OCI-LY3 (cell line): ENCODE measurements around the gene ARSG.

Experiments used
- H2AFZ ChIP-seq: fragments of 200-600, 300-600 bp; shearing (Covaris generic); 2 replicates; pipeline ENCODE4 v1.6.0; 2014; ENCODE audit warnings: antibody characterized with exemption, low read depth, low read length
- H3K27ac ChIP-seq: fragments of 200-600, 300-600 bp; sonication (generic); 2 replicates; pipeline ENCODE4 v1.5.1; 2014; ENCODE audit warnings: mild to moderate bottlenecking, low read length, moderate library complexity, mixed read lengths
- H3K27me3 ChIP-seq: fragments of 200-600, 300-600 bp; sonication (generic); 2 replicates; pipeline ENCODE4 v1.6.1; 2014; ENCODE audit warnings: low read depth, low read length, mixed read lengths
- H3K36me3 ChIP-seq: fragments of 200-600, 300-600 bp; sonication (generic); replicated peaks from 2 replicates; pipeline ENCODE3; 2014; ENCODE audit warnings: low read depth, low read length, mixed read lengths
- H3K4me1 ChIP-seq: fragments of 300-600, 200-600 bp; sonication (generic); 2 replicates; pipeline ENCODE4 v1.6.1; 2014; ENCODE audit warnings: low read length, mixed read lengths
- H3K4me2 ChIP-seq: fragments of 200-600, 300-600 bp; sonication (generic); 2 replicates; pipeline ENCODE4 v1.6.1; 2014; ENCODE audit warnings: low read length, mixed read lengths
- H3K4me3 ChIP-seq: fragments of 300-600, 200-600 bp; sonication (generic); 2 replicates; pipeline ENCODE4 v1.5.1; 2014; ENCODE audit warnings: antibody characterized with exemption, mild to moderate bottlenecking, low read length, moderate library complexity
- H3K79me2 ChIP-seq: fragments of 300-600, 200-600 bp; shearing (Covaris generic); 2 replicates; pipeline ENCODE4 v1.6.1; 2014; ENCODE audit warnings: mild to moderate bottlenecking, low read length, mixed read lengths
- H3K9ac ChIP-seq: fragments of 300-600, 200-600 bp; shearing (Covaris generic); 2 replicates; pipeline ENCODE4 v1.6.0; 2014; ENCODE audit warnings: mild to moderate bottlenecking, low read length, moderate library complexity
- H3K9me3 ChIP-seq: fragments of 200-600, 300-600 bp; shearing (Covaris generic); 2 replicates; pipeline ENCODE4 v1.6.1; 2014; ENCODE audit warnings: low read length, mixed read lengths; ENCODE audit not compliant: insufficient read depth
- H4K20me1 ChIP-seq: fragments of 200-600, 300-600 bp; sonication (generic); 2 replicates; pipeline ENCODE4 v1.6.1; 2016; ENCODE audit warnings: low read length, mixed read lengths; ENCODE audit not compliant: insufficient read depth
- CTCF ChIP-seq: fragments of 200-600, 300-600 bp; sonication (generic); IDR thresholded peaks from 2 replicates; pipeline ENCODE4 v1.5.1; 2014; ENCODE audit warnings: antibody characterized with exemption, low read length, low read depth
- EZH2phosphoT487 ChIP-seq: fragments of 200-600 bp; shearing (Covaris generic); IDR thresholded peaks from 2 replicates; pipeline ENCODE4 v1.6.1; 2018; ENCODE audit warnings: antibody characterized with exemption, mixed run types, low read depth

ARSG gene

GRCh38 chr17:68318103-68318991, 27.1 kb downstream of the ARSG start:
- peak overlapping the region; percentile 90 for H3K9ac ChIP-seq
- peak overlapping the region; percentile 69 for H3K4me3 ChIP-seq
- TF ChIP-seq EZH2phosphoT487 (no peak), CTCF (no peak)
- H3K9me3 ChIP-seq = no peaks in the 10 kb centered on the region
- H2AFZ ChIP-seq = no peak overlapping the region
- H4K20me1 ChIP-seq = no peaks in the 10 kb centered on the region
- peaks cover 6% of the 10 kb centered on the region for H3K36me3 ChIP-seq
- no peaks in the 10 kb centered on the region for H3K27me3 ChIP-seq
- H3K4me2 ChIP-seq = peak overlapping the region; percentile 97
- H3K4me1 ChIP-seq = peaks cover 64% of the 10 kb centered on the region
- H3K79me2 ChIP-seq = no peaks in the 10 kb centered on the region
- H3K27ac ChIP-seq = peak overlapping the region; percentile 98

- Histone ChIP-seq H3K27ac (peak overlapping the region; percentile 98), H3K79me2 (no peaks in the 10 kb centered on the region), H3K4me2 (peak overlapping the region; percentile 97), H3K9ac (peak overlapping the region; percentile 90), H3K4me1 (peaks cover 64% of the 10 kb centered on the region), H3K9me3 (no peaks in the 10 kb centered on the region), H2AFZ (no peak overlapping the region), H4K20me1 (no peaks in the 10 kb centered on the region), H3K36me3 (peaks cover 6% of the 10 kb centered on the region), H3K4me3 (peak overlapping the region; percentile 69), H3K27me3 (no peaks in the 10 kb centered on the region)
- no peak for TF ChIP-seq EZH2phosphoT487
- no peak for TF ChIP-seq CTCF
These were observed 28.3 kb downstream of the ARSG start for GRCh38 chr17:68319410-68320162.

GRCh38 chr17:68320311-68320865, 29.1 kb downstream of the ARSG start:
- Histone ChIP-seq H3K4me1 (peaks cover 56% of the 10 kb centered on the region), H3K36me3 (peaks cover 6% of the 10 kb centered on the region), H3K27me3 (no peaks in the 10 kb centered on the region), H3K9ac (peak overlapping the region; percentile 90), H2AFZ (no peak overlapping the region), H3K4me2 (peak overlapping the region; percentile 97), H3K4me3 (peak overlapping the region; percentile 69), H3K9me3 (no peaks in the 10 kb centered on the region), H3K27ac (peak overlapping the region; percentile 98), H3K79me2 (no peaks in the 10 kb centered on the region), H4K20me1 (no peaks in the 10 kb centered on the region)
- no peak for TF ChIP-seq EZH2phosphoT487
- TF ChIP-seq CTCF = no peak
